SK-N-SH (cell line): Measurements from ENCODE around the gene OSBPL2. TPM values are rescaled to one million over a fixed set of nuclear protein-coding genes. Genes with fewer than 3 reads are reported as not detected.

ENCODE experiments used
- CTCF ChIA-PET: fragments of 300-600, 350-600 bp; formaldehyde crosslinking; extraction: SDS; loops from one replicate; lab custom pipeline; 2021; lab: Yijun Ruan, JAX
- POLR2A ChIA-PET: fragments of 350-600 bp; sonication (Branson Sonifier 250); formaldehyde crosslinking; extraction: SDS; loops from one replicate; lab custom pipeline; 2020; ENCODE audit warnings: antibody characterized with exemption, inconsistent platforms; lab: Yijun Ruan, JAX
- DNase-seq: peaks from one replicate; pipeline ENCODE4 v3.0.0; 2012
- H2AFZ ChIP-seq: fragments of 200-600 bp; sonication (generic); 2 replicates; pipeline ENCODE4 v1.8.1; 2016; ENCODE audit warnings: antibody characterized with exemption, mild to moderate bottlenecking, low read depth
- H3F3A ChIP-seq: fragments of 200-600 bp; sonication (generic); replicated peaks from 2 replicates; pipeline ENCODE3; 2016; ENCODE audit warnings: antibody characterized with exemption, mild to moderate bottlenecking; ENCODE audit not compliant: insufficient read depth
- H3K27ac ChIP-seq, 2 experiments: fragments of 200-500 bp in 1 of 2; fragments of 200-600 bp in 1 of 2; sonication (Bioruptor generic) in 1 of 2; sonication (generic), shearing (Covaris generic) in 1 of 2; 2 replicates each; pipeline versions ENCODE4 v1.5.1 to v1.6.1; 2014 to 2016; ENCODE audit warnings: low read depth in 2 of 2, inconsistent platforms in 1 of 2, low read length in 1 of 2, mild to moderate bottlenecking in 1 of 2, mixed read lengths in 1 of 2
- H3K27me3 ChIP-seq: fragments of 200-600 bp; sonication (generic), shearing (Covaris generic); 2 replicates; pipeline ENCODE4 v1.6.1; 2016; ENCODE audit warnings: mixed run types; ENCODE audit not compliant: insufficient read depth
- H3K36me3 ChIP-seq, 2 experiments: fragments of 200-500 bp in 1 of 2; fragments of 200-600 bp in 1 of 2; sonication (Bioruptor generic) in 1 of 2; sonication (generic) in 1 of 2; replicated peaks in 1 of 2; 2 replicates each; pipeline versions ENCODE3 to v1.5.1; 2014 to 2016; ENCODE audit warnings: low read length in 1 of 2, mild to moderate bottlenecking in 1 of 2; ENCODE audit not compliant: insufficient read depth in 2 of 2, control insufficient read depth in 1 of 2
- H3K4me1 ChIP-seq, 2 experiments: fragments of 200-500 bp in 1 of 2; fragments of 200-600 bp in 1 of 2; sonication (Bioruptor generic) in 1 of 2; sonication (generic), shearing (Covaris generic) in 1 of 2; 2 replicates each; pipeline versions ENCODE4 v1.5.1 to v1.6.1; 2014 to 2016; ENCODE audit warnings: low read depth in 1 of 2, low read length in 1 of 2, mixed run types in 1 of 2; ENCODE audit not compliant: insufficient read depth in 2 of 2, control insufficient read depth in 1 of 2
- H3K4me2 ChIP-seq: fragments of 200-600 bp; sonication (generic), shearing (Covaris generic); 2 replicates; pipeline ENCODE4 v1.6.1; 2017; ENCODE audit warnings: mixed run types
- H3K4me3 ChIP-seq, 2 experiments: fragments of 200-500 bp in 1 of 2; fragments of 200-600 bp in 1 of 2; sonication (Bioruptor generic) in 1 of 2; sonication (generic), shearing (Covaris generic) in 1 of 2; 2 replicates each; pipeline versions ENCODE4 v1.5.1 to v1.8.1; 2014 to 2016; ENCODE audit warnings: low read depth in 2 of 2, inconsistent platforms in 1 of 2, low read length in 1 of 2, mild to moderate bottlenecking in 1 of 2, mixed read lengths in 1 of 2, moderate library complexity in 1 of 2
- H3K79me2 ChIP-seq: fragments of 200-600 bp; sonication (generic); 2 replicates; pipeline ENCODE4 v1.8.1; 2017; ENCODE audit warnings: mild to moderate bottlenecking; ENCODE audit not compliant: insufficient read depth
- H3K9ac ChIP-seq: fragments of 200-600 bp; sonication (generic); 2 replicates; pipeline ENCODE4 v1.6.1; 2017; ENCODE audit warnings: mixed run types
- H3K9me2 ChIP-seq: fragments of 200-600 bp; sonication (generic); 2 replicates; pipeline ENCODE4 v1.6.1; 2017; ENCODE audit warnings: mixed run types
- H3K9me3 ChIP-seq: fragments of 200-600 bp; sonication (generic); 2 replicates; pipeline ENCODE4 v1.6.1; 2017; ENCODE audit warnings: mixed run types, mild to moderate bottlenecking, moderate library complexity
- H4K20me1 ChIP-seq: fragments of 200-600 bp; sonication (generic); 2 replicates; pipeline ENCODE4 v1.6.1; 2017; ENCODE audit warnings: mild to moderate bottlenecking, mixed run types; ENCODE audit not compliant: insufficient read depth
- EZH2phosphoT487 ChIP-seq: fragments of 200-600 bp; sonication (generic); IDR thresholded peaks from 2 replicates; pipeline ENCODE4 v1.6.1; 2017; ENCODE audit warnings: low read depth, mixed run types, mild to moderate bottlenecking, antibody characterized with exemption, moderate library complexity, borderline replicate concordance
- GABPA ChIP-seq: IDR thresholded peaks from 2 replicates; pipeline ENCODE4 v1.4.0; 2012; ENCODE audit warnings: low read depth, mild to moderate bottlenecking
- GATA2 ChIP-seq: sonication (generic); formaldehyde crosslinking; IDR thresholded peaks from 2 replicates; pipeline ENCODE4 v1.5.0; 2020; ENCODE audit warnings: mild to moderate bottlenecking, missing genetic modification reagents
- JUND ChIP-seq: IDR thresholded peaks from 2 replicates; pipeline ENCODE4 v1.4.0; 2012
- MAX ChIP-seq: IDR thresholded peaks from 2 replicates; pipeline ENCODE4 v1.4.0; 2012; ENCODE audit warnings: low read depth
- MXI1 ChIP-seq: IDR thresholded peaks from 2 replicates; pipeline ENCODE4 v1.6.1; 2012; ENCODE audit warnings: mild to moderate bottlenecking, low read depth, low read length, improper control_type of control experiment
- NFIC ChIP-seq: IDR thresholded peaks from 2 replicates; pipeline ENCODE4 v1.4.0; 2012; ENCODE audit warnings: borderline replicate concordance
- NRF1 ChIP-seq: IDR thresholded peaks from 2 replicates; pipeline ENCODE4 v1.6.1; 2012; ENCODE audit warnings: low read depth, mild to moderate bottlenecking, low read length
- PBX3 ChIP-seq: IDR thresholded peaks from 2 replicates; pipeline ENCODE4; 2012
- RAD21 ChIP-seq: IDR thresholded peaks from 2 replicates; pipeline ENCODE4 v1.6.1; 2012; ENCODE audit warnings: mild to moderate bottlenecking, low read length
- RCOR1 ChIP-seq: fragments of 150-350 bp; IDR thresholded peaks from 2 replicates; pipeline ENCODE4 v1.6.1; 2017; ENCODE audit warnings: antibody characterized with exemption, low read length
- RFX5 ChIP-seq: IDR thresholded peaks from 2 replicates; pipeline ENCODE4 v1.6.1; 2012; ENCODE audit warnings: mild to moderate bottlenecking, improper control_type of control experiment, low read length
- RXRA ChIP-seq: IDR thresholded peaks from 2 replicates; pipeline ENCODE4 v1.4.0; 2012; ENCODE audit warnings: low read depth, mild to moderate bottlenecking, borderline replicate concordance
- SMC3 ChIP-seq: IDR thresholded peaks from 2 replicates; pipeline ENCODE4 v1.6.1; 2012; ENCODE audit warnings: low read depth, low read length, improper control_type of control experiment
- TAF1 ChIP-seq: IDR thresholded peaks from 2 replicates; pipeline ENCODE4 v1.6.1; 2012; ENCODE audit warnings: low read depth, mild to moderate bottlenecking, low read length, moderate library complexity, borderline replicate concordance
- TCF12 ChIP-seq: IDR thresholded peaks from 2 replicates; pipeline ENCODE4 v1.4.0; 2012
- TEAD4 ChIP-seq: IDR thresholded peaks from 2 replicates; pipeline ENCODE4 v1.4.0; 2012; ENCODE audit warnings: mild to moderate bottlenecking, borderline replicate concordance; ENCODE audit not compliant: insufficient read depth
- USF2 ChIP-seq: fragments of 150-350 bp; IDR thresholded peaks from 2 replicates; pipeline ENCODE4 v1.6.1; 2017; ENCODE audit warnings: antibody characterized with exemption, low read length, low read depth, borderline replicate concordance
- YY1 ChIP-seq: IDR thresholded peaks from 2 replicates; pipeline ENCODE4 v1.4.0; 2012; ENCODE audit warnings: low read depth, mild to moderate bottlenecking
- ZBTB33 ChIP-seq: IDR thresholded peaks from 2 replicates; pipeline ENCODE4 v1.4.0; 2012; ENCODE audit warnings: low read depth, borderline replicate concordance
- WGBS: methylation state at CpG from one replicate; pipeline ENCODE4 v1.1.6; 2017; ENCODE audit warnings: low lambda C conversion rate; 5-methylcytosine and 5-hydroxymethylcytosine counted together
- polyA plus RNA-seq, 3 experiments: library from polyadenylated mRNA; depleted of rRNA; stranded (reverse); fragments of >200 nt; gene quantifications; 2 replicates each; pipeline ENCODE4 v1.2.3, GENCODE V29; 2012

The OSBPL2 gene
- polyA plus RNA-seq, 1 of the 3 experiments (the other 2 are of a cell fraction) = 17.7 TPM

GRCh38 chr20:62253398-62253797, 15.1 kb downstream of the OSBPL2 start (continued):
- TF ChIP-seq ZBTB33 = no peak
- no peak for TF ChIP-seq NRF1

- no peaks in the 10 kb centered on the region for H3K9me2 ChIP-seq
- no peak for DNase-seq
- no peaks in the 10 kb centered on the region for H3K4me1 ChIP-seq
- no peak overlapping the region for H3K4me3 ChIP-seq
- no peak overlapping the region for H3K27ac ChIP-seq
- H3K79me2 ChIP-seq = peaks cover 71% of the 10 kb centered on the region
- WGBS = 94% methylated on average over 12 of the region's 24 CpGs
- H2AFZ ChIP-seq = no peak overlapping the region
- H3K9ac ChIP-seq = no peak overlapping the region
- H3K36me3 ChIP-seq = peaks cover 0 to 5% of the 10 kb centered on the region in 2 experiments
- TF ChIP-seq GATA2 (no peak), MAX (no peak), GABPA (no peak), NRF1 (no peak), RAD21 (no peak), PBX3 (no peak), MXI1 (no peak), EZH2phosphoT487 (no peak), ZBTB33 (no peak), RCOR1 (no peak), TAF1 (no peak), RFX5 (no peak), JUND (no peak), RXRA (no peak), USF2 (no peak), TCF12 (no peak), SMC3 (no peak), YY1 (no peak), NFIC (no peak), TEAD4 (no peak)
- TF ChIP-seq, all 33 proteins: peak for 0
- ChIA-PET CTCF (interaction anchor here (0.8 kb wide), 1 partner anchor 9 kb away, joined by 3 read pairs; no protein-coding TSS in a partner anchor), POLR2A (no interaction called here)
- no peaks in the 10 kb centered on the region for H3K9me3 ChIP-seq
- H4K20me1 ChIP-seq = peaks cover 74% of the 10 kb centered on the region
- H3F3A ChIP-seq = peaks cover 5% of the 10 kb centered on the region
- no peaks in the 10 kb centered on the region for H3K27me3 ChIP-seq
- H3K4me2 ChIP-seq = no peak overlapping the region
These were observed 15.9 kb downstream of the OSBPL2 start for GRCh38 chr20:62254021-62254724.
